Vagina (tissue), 2 donors: Measurements from ENCODE around the gene NFIA.

Experiments used
- CTCF ChIP-seq, 3 experiments: fragments of 450-650 bp in 2 of 3; fragments of 200-600 bp in 1 of 3; sonication (generic) in 1 of 3; IDR thresholded peaks; one replicate each; pipeline ENCODE4 v1.5.1; 2017 to 2019; ENCODE audit warnings: antibody characterized with exemption in 3 of 3, mild to moderate bottlenecking in 2 of 3, moderate library complexity in 2 of 3
- POLR2A ChIP-seq, 2 donors: fragments of 450-650 bp; IDR thresholded peaks; one replicate each; pipeline ENCODE4 v1.6.1; 2017; ENCODE audit warnings: antibody characterized with exemption in 2 of 2, mild to moderate bottlenecking in 2 of 2, moderate library complexity in 2 of 2

- TF ChIP-seq CTCF (IDR thresholded peaks at IDR 0.05) (no peak), POLR2A (IDR thresholded peaks at IDR 0.05) (no peak)
These were observed 261.5 kb downstream of the NFIA start for GRCh38 chr1:61343734-61344420.
